ENCODE measurements around the gene COX19. TPM values are rescaled to one million over a fixed set of nuclear protein-coding genes. Genes with fewer than 3 reads are reported as not detected.

Gene COX19
- total RNA-seq, 1 experiment from 2014 or later, result 6.5 TPM

Other genes starting within 250 kb of the COX19 start
- gene DNAAF5, start 248.8 kb downstream of the COX19 start, total RNA-seq (2014; rRNA removed), result 55.9 and 68.0 TPM in 2 replicates
- gene PRKAR1B, start 248.3 kb downstream of the COX19 start, total RNA-seq (2014; rRNA removed), result 21.0 and 23.0 TPM in 2 replicates
- 144 and 166 TPM in 2 replicates for gene SUN1, start 143.1 kb downstream of the COX19 start, total RNA-seq (2014; rRNA removed)
- gene GET4, start 99.0 kb downstream of the COX19 start, total RNA-seq (2014; rRNA removed), result 28.0 and 33.7 TPM in 2 replicates
- 0.19 and 0.57 TPM in 2 replicates for gene ADAP1, start 20.9 kb downstream of the COX19 start, total RNA-seq (2014; rRNA removed)
- 0.06 TPM in 1 of 2 replicates, not detected in the other for gene CYP2W1, start 7.6 kb upstream of the COX19 start, total RNA-seq (2014; rRNA removed)
- gene GPR146, start 69.0 kb upstream of the COX19 start, total RNA-seq (2014; rRNA removed), result 4.2 and 4.6 TPM in 2 replicates
- 0.32 and 0.63 TPM in 2 replicates for gene GPER1, start 112.6 kb upstream of the COX19 start, total RNA-seq (2014; rRNA removed)
- gene ZFAND2A, start 184.6 kb upstream of the COX19 start, total RNA-seq (2014; rRNA removed), result 20.5 and 25.3 TPM in 2 replicates